ENCODE measurements around the gene SORBS1. TPM values are rescaled to one million over a fixed set of nuclear protein-coding genes. Genes with fewer than 3 reads are reported as not detected.
A peak's percentile ranks its signal among the peaks of the same experiment; 100 is the strongest.

The SORBS1 gene
- total and polyA plus RNA-seq, 2 experiments from 2014 or later: 17.0 to 40.2 TPM

- no peak overlapping the region for H2AFZ ChIP-seq
- no peaks in the 10 kb centered on the region for H3K27me3 ChIP-seq
- no peak overlapping the region for H3K27ac ChIP-seq
- H3K36me3 ChIP-seq (replicated peaks; ENCODE audit: insufficient read depth, low read depth): no peaks in the 10 kb centered on the region
- no peaks in the 10 kb centered on the region for H3K9me3 ChIP-seq (ENCODE audit: low read depth)
- TF ChIP-seq EZH2phosphoT487 (IDR thresholded peaks at IDR 0.05; ENCODE audit: low read depth, severe bottlenecking, unreplicated experiment) (no peak), EZH2 (IDR thresholded peaks at IDR 0.05; ENCODE audit: borderline replicate concordance) (no peak), CTCF (IDR thresholded peaks at IDR 0.05; ENCODE audit: poor library complexity) (no peak)
- no peak for DNase-seq (ENCODE audit: low spot score)
- peaks cover 2% of the 10 kb centered on the region for H3K4me1 ChIP-seq (ENCODE audit: insufficient read depth)
- H3K79me2 ChIP-seq: peaks cover 41% of the 10 kb centered on the region
- no peaks in the 10 kb centered on the region for H3K9me2 ChIP-seq (replicated peaks; ENCODE audit: insufficient read depth)
- H4K20me1 ChIP-seq (ENCODE audit: insufficient read depth, poor library complexity, severe bottlenecking): no peaks in the 10 kb centered on the region
- no peak overlapping the region for H3K4me3 ChIP-seq
- no peak overlapping the region for H3K4me2 ChIP-seq
Measured at GRCh38 chr10:95487994-95488393, 73.2 kb downstream of the SORBS1 start.

GRCh38 chr10:95485056-95485844, 75.9 kb downstream of the SORBS1 start:
- H3K4me2 ChIP-seq: no peak overlapping the region
- DNase-seq (ENCODE audit: low spot score): no peak
- no peak for TF ChIP-seq EZH2phosphoT487 (IDR thresholded peaks at IDR 0.05; ENCODE audit: low read depth, severe bottlenecking, unreplicated experiment)
- no peak for TF ChIP-seq EZH2 (IDR thresholded peaks at IDR 0.05; ENCODE audit: borderline replicate concordance)
- no peak for TF ChIP-seq CTCF (IDR thresholded peaks at IDR 0.05; ENCODE audit: poor library complexity)
- peaks cover 25% of the 10 kb centered on the region for H3K4me1 ChIP-seq (ENCODE audit: insufficient read depth)
- H3K4me3 ChIP-seq: no peak overlapping the region
- H3K79me2 ChIP-seq: peaks cover 19% of the 10 kb centered on the region
- H3K9me2 ChIP-seq (replicated peaks; ENCODE audit: insufficient read depth): no peaks in the 10 kb centered on the region
- H3K36me3 ChIP-seq (replicated peaks; ENCODE audit: insufficient read depth, low read depth): no peaks in the 10 kb centered on the region
- H3K9me3 ChIP-seq (ENCODE audit: low read depth): no peaks in the 10 kb centered on the region
- no peak overlapping the region for H2AFZ ChIP-seq
- no peaks in the 10 kb centered on the region for H4K20me1 ChIP-seq (ENCODE audit: insufficient read depth, poor library complexity, severe bottlenecking)
- peak overlapping the region; percentile 31 for H3K27ac ChIP-seq
- H3K27me3 ChIP-seq: no peaks in the 10 kb centered on the region
- 78% methylated on average over 4 of the region's 4 CpGs for WGBS (ENCODE audit: low lambda C conversion rate, missing lambda C conversion rate)

- no peaks in the 10 kb centered on the region for H4K20me1 ChIP-seq (ENCODE audit: insufficient read depth, poor library complexity, severe bottlenecking)
- H2AFZ ChIP-seq: no peak overlapping the region
- no peaks in the 10 kb centered on the region for H3K36me3 ChIP-seq (replicated peaks; ENCODE audit: insufficient read depth, low read depth)
- DNase-seq (ENCODE audit: low spot score): no peak
- H3K4me3 ChIP-seq: no peak overlapping the region
- peak overlapping the region; percentile 90 for H3K27ac ChIP-seq
- H3K79me2 ChIP-seq: peaks cover 13% of the 10 kb centered on the region
- H3K27me3 ChIP-seq: no peaks in the 10 kb centered on the region
- no peak for TF ChIP-seq CTCF (IDR thresholded peaks at IDR 0.05; ENCODE audit: poor library complexity)
- no peak for TF ChIP-seq EZH2phosphoT487 (IDR thresholded peaks at IDR 0.05; ENCODE audit: low read depth, severe bottlenecking, unreplicated experiment)
- no peaks in the 10 kb centered on the region for H3K9me2 ChIP-seq (replicated peaks; ENCODE audit: insufficient read depth)
- H3K4me1 ChIP-seq (ENCODE audit: insufficient read depth): peaks cover 41% of the 10 kb centered on the region
- H3K4me2 ChIP-seq: no peak overlapping the region
- H3K9me3 ChIP-seq (ENCODE audit: low read depth): no peaks in the 10 kb centered on the region
- 74% methylated on average over 7 of the region's 7 CpGs for WGBS (ENCODE audit: low lambda C conversion rate, missing lambda C conversion rate)
Measured at GRCh38 chr10:95482501-95483233, 78.5 kb downstream of the SORBS1 start.

All from hepatocyte (in vitro differentiated cells).